Stimulated activated naive B cell treated with anti-CD40 and anti-IgM and Interleukin-4, amounts not matched to agents 10 μg/mL and 1 μg/mL and 100 μg/mL, for 72 hours (primary cell): ENCODE data around the gene MMS19.
"Not testable (repeated sequence)": the region's sequence is repeated elsewhere in the genome, so short reads cannot be mapped to it uniquely, and the experiment has no call there.

Source experiments
- ATAC-seq, 2 donors: fragments of 150-1000 bp; cut with Tn5 transposase; replicated peaks; 2 replicates each; pipeline ENCODE4 v1.10.0; 2021; ENCODE audit warnings: moderate library complexity in 1 of 2
- DNase-seq: peaks from one replicate; pipeline ENCODE4 v3.0.0; 2021
- H3K27ac Mint-ChIP-seq: one replicate; pipeline ENCODE4 v1.8.0; 2022; ENCODE audit warnings: mild to moderate bottlenecking, mixed read lengths
- H3K27me3 Mint-ChIP-seq, 2 donors: one replicate each; pipeline ENCODE4 v1.8.0; 2022; ENCODE audit warnings: mixed read lengths in 2 of 2
- H3K36me3 Mint-ChIP-seq, 2 donors: one replicate each; pipeline ENCODE4 v1.8.0; 2022; ENCODE audit warnings: mixed read lengths in 2 of 2, mild to moderate bottlenecking in 1 of 2
- H3K4me1 Mint-ChIP-seq, 2 donors: one replicate each; pipeline ENCODE4 v1.8.0; 2022; ENCODE audit warnings: mixed read lengths in 2 of 2, mild to moderate bottlenecking in 1 of 2
- H3K4me3 Mint-ChIP-seq, 2 donors: one replicate each; pipeline ENCODE4 v1.8.0; 2022; ENCODE audit warnings: mild to moderate bottlenecking in 2 of 2, mixed read lengths in 2 of 2, moderate library complexity in 1 of 2
- H3K9me3 Mint-ChIP-seq, 2 donors: one replicate each; pipeline ENCODE4 v1.8.0; 2022; ENCODE audit warnings: mixed read lengths in 2 of 2, mild to moderate bottlenecking in 1 of 2

MMS19 gene

GRCh38 chr10:97534746-97535367, 36.6 kb upstream of the MMS19 start:
- Mint-ChIP-seq H3K4me1 (no peaks in the 10 kb centered on the region), H3K9me3 (no peaks in the 10 kb centered on the region), H3K36me3 (peaks cover 1 to 2% of the 10 kb centered on the region in 2 donors), H3K27ac (peak overlapping the region; percentile 16), H3K4me3 (no peak overlapping the region), H3K27me3 (no peaks in the 10 kb centered on the region)
- ATAC-seq (peak; percentile 52 to 60), DNase-seq (no peak)

- Mint-ChIP-seq H3K27me3 (no peaks in the 10 kb centered on the region), H3K4me3 (no peak overlapping the region), H3K4me1 (no peaks in the 10 kb centered on the region), H3K27ac (no peak overlapping the region), H3K9me3 (no peaks in the 10 kb centered on the region), H3K36me3 (peaks cover 4% of the 10 kb centered on the region in 2 donors)
- ATAC-seq (no peak), DNase-seq (no peak)
Measured at GRCh38 chr10:97533888-97534287, 35.7 kb upstream of the MMS19 start.

- Mint-ChIP-seq H3K27ac (no peak overlapping the region), H3K4me3 (no peak overlapping the region), H3K4me1 (no peaks in the 10 kb centered on the region), H3K27me3 (no peaks in the 10 kb centered on the region), H3K9me3 (no peaks in the 10 kb centered on the region), H3K36me3 (peaks cover 4% of the 10 kb centered on the region in 2 donors)
- ATAC-seq, result no peak
- no peak for DNase-seq
Measured at GRCh38 chr10:97532935-97533671, 34.9 kb upstream of the MMS19 start.

GRCh38 chr10:97531401-97531986, 33.3 kb upstream of the MMS19 start:
- Mint-ChIP-seq H3K9me3 (no peaks in the 10 kb centered on the region), H3K27ac (no peak overlapping the region), H3K36me3 (peaks cover 4% of the 10 kb centered on the region in 2 donors), H3K27me3 (no peaks in the 10 kb centered on the region), H3K4me1 (no peaks in the 10 kb centered on the region), H3K4me3 (no peak overlapping the region)
- no peak for DNase-seq
- no peak for ATAC-seq

GRCh38 chr10:97529685-97530465, 31.7 kb upstream of the MMS19 start:
- H3K36me3 Mint-ChIP-seq, result peaks cover 4% of the 10 kb centered on the region in 2 donors
- H3K4me1 Mint-ChIP-seq, result no peaks in the 10 kb centered on the region
- no peak for DNase-seq
- peaks cover 0 to 3% of the 10 kb centered on the region in 2 donors for H3K27me3 Mint-ChIP-seq
- no peak for ATAC-seq
- no peak overlapping the region for H3K4me3 Mint-ChIP-seq
- no peaks in the 10 kb centered on the region for H3K9me3 Mint-ChIP-seq
- no peak overlapping the region for H3K27ac Mint-ChIP-seq

- H3K4me1 Mint-ChIP-seq, H3K36me3 Mint-ChIP-seq, ATAC-seq, DNase-seq, H3K9me3 Mint-ChIP-seq, H3K4me3 Mint-ChIP-seq, H3K27ac Mint-ChIP-seq: not testable (repeated sequence)
- peaks cover 5 to 11% of the 10 kb centered on the region in 2 donors for H3K27me3 Mint-ChIP-seq
Measured at GRCh38 chr10:97528876-97529275, 30.7 kb upstream of the MMS19 start.

- H3K4me1 Mint-ChIP-seq, result no peaks in the 10 kb centered on the region
Measured at GRCh38 chr10:97525683-97526110, 27.5 kb upstream of the MMS19 start.

GRCh38 chr10:97525086-97525485, 26.9 kb upstream of the MMS19 start:
- no peak for ATAC-seq
- Mint-ChIP-seq H3K4me1 (no peaks in the 10 kb centered on the region), H3K27me3 (peaks cover 8 to 32% of the 10 kb centered on the region in 2 donors), H3K4me3 (no peak overlapping the region), H3K9me3 (no peaks in the 10 kb centered on the region), H3K36me3 (peaks cover 4% of the 10 kb centered on the region in 2 donors), H3K27ac (no peak overlapping the region)
- no peak for DNase-seq

More at GRCh38 chr10:97525683-97526110, 27.5 kb upstream of the MMS19 start:
- DNase-seq (no peak), ATAC-seq (no peak)
- H3K27ac Mint-ChIP-seq, result no peak overlapping the region
- H3K4me3 Mint-ChIP-seq, result no peak overlapping the region
- no peaks in the 10 kb centered on the region for H3K9me3 Mint-ChIP-seq
- H3K36me3 Mint-ChIP-seq, result peaks cover 4% of the 10 kb centered on the region in 2 donors
- peaks cover 8 to 32% of the 10 kb centered on the region in 2 donors for H3K27me3 Mint-ChIP-seq

- ATAC-seq (no peak), DNase-seq (no peak)
- no peak overlapping the region for H3K4me3 Mint-ChIP-seq
- H3K27me3 Mint-ChIP-seq, result peaks cover 8 to 32% of the 10 kb centered on the region in 2 donors
- H3K4me1 Mint-ChIP-seq, result peaks cover 2 to 11% of the 10 kb centered on the region in 2 donors
- no peaks in the 10 kb centered on the region for H3K9me3 Mint-ChIP-seq
- no peak overlapping the region for H3K27ac Mint-ChIP-seq
- H3K36me3 Mint-ChIP-seq, result no peaks in the 10 kb centered on the region
Measured at GRCh38 chr10:97522937-97523336, 24.7 kb upstream of the MMS19 start.

- H3K4me3 Mint-ChIP-seq, result no peak overlapping the region
Measured at GRCh38 chr10:97522071-97522470, 23.8 kb upstream of the MMS19 start.

GRCh38 chr10:97520978-97521761, 22.9 kb upstream of the MMS19 start:
- Mint-ChIP-seq H3K9me3 (no peaks in the 10 kb centered on the region), H3K4me3 (no peak overlapping the region)

More at GRCh38 chr10:97522071-97522470, 23.8 kb upstream of the MMS19 start:
- DNase-seq (no peak), ATAC-seq (no peak)
- no peaks in the 10 kb centered on the region for H3K9me3 Mint-ChIP-seq
- no peaks in the 10 kb centered on the region for H3K36me3 Mint-ChIP-seq
- no peak overlapping the region for H3K27ac Mint-ChIP-seq
- H3K27me3 Mint-ChIP-seq, result peaks cover 10 to 35% of the 10 kb centered on the region in 2 donors
- peaks cover 3 to 11% of the 10 kb centered on the region in 2 donors for H3K4me1 Mint-ChIP-seq

GRCh38 chr10:97520520-97520919, 22.3 kb upstream of the MMS19 start:
- H3K4me3 Mint-ChIP-seq, result no peak overlapping the region
- H3K27ac Mint-ChIP-seq, result no peak overlapping the region
- no peaks in the 10 kb centered on the region for H3K9me3 Mint-ChIP-seq
- no peak for ATAC-seq
- peaks cover 6 to 11% of the 10 kb centered on the region in 2 donors for H3K4me1 Mint-ChIP-seq
- H3K27me3 Mint-ChIP-seq, result peaks cover 15 to 39% of the 10 kb centered on the region in 2 donors
- DNase-seq, result no peak
- no peaks in the 10 kb centered on the region for H3K36me3 Mint-ChIP-seq

More at GRCh38 chr10:97520978-97521761, 22.9 kb upstream of the MMS19 start:
- peaks cover 15 to 39% of the 10 kb centered on the region in 2 donors for H3K27me3 Mint-ChIP-seq
- H3K36me3 Mint-ChIP-seq, result no peaks in the 10 kb centered on the region
- H3K4me1 Mint-ChIP-seq, result peaks cover 6 to 11% of the 10 kb centered on the region in 2 donors
- no peak for ATAC-seq
- no peak overlapping the region for H3K27ac Mint-ChIP-seq
- DNase-seq, result no peak

GRCh38 chr10:97519342-97519741, 21.1 kb upstream of the MMS19 start:
- H3K4me3 Mint-ChIP-seq, result no peak overlapping the region
- H3K27me3 Mint-ChIP-seq, result peaks cover 12 to 38% of the 10 kb centered on the region in 2 donors
- H3K9me3 Mint-ChIP-seq, result no peaks in the 10 kb centered on the region
- ATAC-seq (no peak), DNase-seq (no peak)
- H3K27ac Mint-ChIP-seq, result no peak overlapping the region
- peaks cover 6 to 11% of the 10 kb centered on the region in 2 donors for H3K4me1 Mint-ChIP-seq
- no peaks in the 10 kb centered on the region for H3K36me3 Mint-ChIP-seq
